ENCODE measurements around the gene PDLIM7. TPM values are rescaled to one million over a fixed set of nuclear protein-coding genes. Genes with fewer than 3 reads are reported as not detected.

Gene PDLIM7
- polyA plus RNA-seq, 1 of the 3 experiments (the other 2 are of a cell fraction) = 206 TPM

- Histone ChIP-seq H4K20me1 (ENCODE audit: insufficient read depth) (0 out of 2 replicates have a peak, but pooled peaks cover 7% of the 10 kb centered on the region), H3K4me3 (ENCODE audit: low read depth in 2 of 2, low read length in 1 of 2) (no peak overlapping the region), H3K9me2 (no peaks in the 10 kb centered on the region), H3F3A (replicated peaks; ENCODE audit: insufficient read depth) (peaks cover 10% of the 10 kb centered on the region), H3K27ac (ENCODE audit: low read depth in 2 of 2, low read length in 1 of 2) (no peak overlapping the region), H3K79me2 (ENCODE audit: insufficient read depth) (peaks cover 9% of the 10 kb centered on the region), H3K4me2 (no peak overlapping the region), H3K9me3 (no peaks in the 10 kb centered on the region), H2AFZ (ENCODE audit: low read depth) (no peak overlapping the region), H3K4me1 (ENCODE audit: control insufficient read depth in 1 of 2, insufficient read depth in 2 of 2, low read depth in 1 of 2, low read length in 1 of 2) (peaks cover 0 to 7% of the 10 kb centered on the region in 2 experiments; a peak in 1 of 4 replicates), H3K36me3 (replicated peaks in 1 of 2; ENCODE audit: control insufficient read depth in 1 of 2, insufficient read depth in 2 of 2, low read length in 1 of 2) (peaks cover 17 to 33% of the 10 kb centered on the region in 2 experiments), H3K9ac (no peak overlapping the region), H3K27me3 (ENCODE audit: insufficient read depth) (no peaks in the 10 kb centered on the region)
- no peak for TF ChIP-seq JUND (IDR thresholded peaks at IDR 0.05)
- no peak for TF ChIP-seq PBX3 (IDR thresholded peaks at IDR 0.05)
- TF ChIP-seq EP300 (IDR thresholded peaks at IDR 0.05; ENCODE audit: borderline replicate concordance in 1 of 2, low read depth in 1 of 2, low read length in 1 of 2) = no peak
- no peak for TF ChIP-seq TEAD4 (IDR thresholded peaks at IDR 0.05; ENCODE audit: borderline replicate concordance, insufficient read depth)
- TF ChIP-seq POLR2AphosphoS5 (IDR thresholded peaks at IDR 0.05; ENCODE audit: low read depth, low read length) = no peak
- TF ChIP-seq, protein P1, sequence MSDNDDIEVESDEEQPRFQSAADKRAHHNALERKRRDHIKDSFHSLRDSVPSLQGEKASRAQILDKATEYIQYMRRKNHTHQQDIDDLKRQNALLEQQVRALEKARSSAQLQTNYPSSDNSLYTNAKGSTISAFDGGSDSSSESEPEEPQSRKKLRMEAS (IDR thresholded peaks at IDR 0.05; ENCODE audit: low read depth) = no peak
- TF ChIP-seq MXI1 (IDR thresholded peaks at IDR 0.05; ENCODE audit: low read depth, low read length) = no peak
- no peak for TF ChIP-seq MEF2A (IDR thresholded peaks at IDR 0.05; ENCODE audit: borderline replicate concordance, low read depth)
- no peak for TF ChIP-seq YY1 (IDR thresholded peaks at IDR 0.05; ENCODE audit: low read depth)
- no peak for TF ChIP-seq REST (IDR thresholded peaks at IDR 0.05; ENCODE audit: low read depth, low read length)
- ChIA-PET CTCF (interaction anchor here (0.9 to 12.7 kb wide), 8 partner anchors 11 to 121 kb away, joined by 3 to 206 read pairs (median 7); partner anchors contain the start of gene PFN3), POLR2A (no interaction called here)
- WGBS (ENCODE audit: low lambda C conversion rate) = 87% methylated on average over 4 of the region's 4 CpGs
- DNase-seq = no peak
Measured at GRCh38 chr5:177439518-177440053, 57.8 kb downstream of the PDLIM7 start.

DNA sequence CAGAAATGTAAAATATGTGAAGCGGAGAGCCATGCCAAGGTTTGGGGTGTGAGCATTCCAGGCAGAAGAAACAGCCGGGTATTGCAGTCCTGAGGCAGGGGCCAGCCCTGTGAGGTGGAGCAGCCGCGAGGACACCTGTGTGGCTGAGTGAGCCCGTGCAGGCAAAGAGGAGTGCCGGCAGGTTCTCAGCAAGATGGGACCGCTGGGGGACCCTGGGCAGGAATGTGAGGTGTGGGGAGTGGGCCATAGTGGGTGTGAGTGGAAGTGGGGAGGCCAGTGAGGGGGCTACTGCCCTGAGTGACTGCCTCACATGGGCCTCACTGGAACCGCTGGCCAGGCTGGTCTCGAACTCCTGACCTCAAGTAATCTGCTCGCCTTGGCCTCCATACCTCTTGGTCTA, 58.9 kb downstream of the PDLIM7 start:
- CTCF ChIA-PET = interaction anchor here (0.6 to 12.7 kb wide), 3 partner anchors 16 to 63 kb away, joined by 3 to 206 read pairs (median 4); partner anchors contain the start of gene PFN3
- 96% methylated on average over 9 of the region's 10 CpGs for WGBS (ENCODE audit: low lambda C conversion rate)

More for the DNA sequence above, 58.9 kb downstream of the PDLIM7 start:
- POLR2A ChIA-PET = interaction anchor here (2.1 kb wide), 1 partner anchor 12 kb away, joined by 6 read pairs; the partner anchor contains the start of gene GRK6
- H3K4me3 ChIP-seq (ENCODE audit: low read depth in 2 of 2, low read length in 1 of 2) = no peak overlapping the region
- H3K9me2 ChIP-seq = no peaks in the 10 kb centered on the region
- no peak overlapping the region for H3K4me2 ChIP-seq
- H3K27ac ChIP-seq (ENCODE audit: low read depth in 2 of 2, low read length in 1 of 2) = no peak overlapping the region
- peaks cover 0 to 7% of the 10 kb centered on the region in 2 experiments; a peak in 1 of 4 replicates for H3K4me1 ChIP-seq (ENCODE audit: control insufficient read depth in 1 of 2, insufficient read depth in 2 of 2, low read depth in 1 of 2, low read length in 1 of 2)
- peaks cover 12 to 39% of the 10 kb centered on the region in 2 experiments for H3K36me3 ChIP-seq (replicated peaks in 1 of 2; ENCODE audit: control insufficient read depth in 1 of 2, insufficient read depth in 2 of 2, low read length in 1 of 2)
- no peak overlapping the region for H3K9ac ChIP-seq
- peaks cover 10% of the 10 kb centered on the region for H3F3A ChIP-seq (replicated peaks; ENCODE audit: insufficient read depth)
- TF ChIP-seq RFX5 (IDR thresholded peaks at IDR 0.05; ENCODE audit: low read length) (no peak), GATA2 (CRISPR knock-in tag; IDR thresholded peaks at IDR 0.05) (no peak), NRF1 (IDR thresholded peaks at IDR 0.05; ENCODE audit: low read depth, low read length) (no peak), GABPA (IDR thresholded peaks at IDR 0.05; ENCODE audit: low read depth) (no peak), USF1 (IDR thresholded peaks at IDR 0.05; ENCODE audit: borderline replicate concordance, low read depth) (no peak), EP300 (IDR thresholded peaks at IDR 0.05; ENCODE audit: borderline replicate concordance in 1 of 2, low read depth in 1 of 2, low read length in 1 of 2) (no peak), JUND (IDR thresholded peaks at IDR 0.05) (no peak)
- TF ChIP-seq, protein P2, sequence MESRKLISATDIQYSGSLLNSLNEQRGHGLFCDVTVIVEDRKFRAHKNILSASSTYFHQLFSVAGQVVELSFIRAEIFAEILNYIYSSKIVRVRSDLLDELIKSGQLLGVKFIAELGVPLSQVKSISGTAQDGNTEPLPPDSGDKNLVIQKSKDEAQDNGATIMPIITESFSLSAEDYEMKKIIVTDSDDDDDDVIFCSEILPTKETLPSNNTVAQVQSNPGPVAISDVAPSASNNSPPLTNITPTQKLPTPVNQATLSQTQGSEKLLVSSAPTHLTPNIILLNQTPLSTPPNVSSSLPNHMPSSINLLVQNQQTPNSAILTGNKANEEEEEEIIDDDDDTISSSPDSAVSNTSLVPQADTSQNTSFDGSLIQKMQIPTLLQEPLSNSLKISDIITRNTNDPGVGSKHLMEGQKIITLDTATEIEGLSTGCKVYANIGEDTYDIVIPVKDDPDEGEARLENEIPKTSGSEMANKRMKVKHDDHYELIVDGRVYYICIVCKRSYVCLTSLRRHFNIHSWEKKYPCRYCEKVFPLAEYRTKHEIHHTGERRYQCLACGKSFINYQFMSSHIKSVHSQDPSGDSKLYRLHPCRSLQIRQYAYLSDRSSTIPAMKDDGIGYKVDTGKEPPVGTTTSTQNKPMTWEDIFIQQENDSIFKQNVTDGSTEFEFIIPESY (IDR thresholded peaks at IDR 0.05; ENCODE audit: borderline replicate concordance, low read depth) = no peak
- H3K27me3 ChIP-seq (ENCODE audit: insufficient read depth) = no peaks in the 10 kb centered on the region
- H2AFZ ChIP-seq (ENCODE audit: low read depth) = no peak overlapping the region
- peaks cover 3% of the 10 kb centered on the region; the same call in 1 of the 2 replicates for H3K79me2 ChIP-seq (ENCODE audit: insufficient read depth)
- no peaks in the 10 kb centered on the region for H3K9me3 ChIP-seq
- H4K20me1 ChIP-seq (ENCODE audit: insufficient read depth) = no peaks in the 10 kb centered on the region
- DNase-seq = no peak
